Medulla oblongata (tissue), 1 donor: ENCODE results near the gene FYTTD1.

Source experiments
- DNase-seq: peaks from one replicate; pipeline ENCODE4 v3.0.0-alpha.2; 2015; ENCODE audit errors: extremely low spot score

FYTTD1 gene

GRCh38 chr3:197737749-197738462 is 11.8 kb upstream of the FYTTD1 start:
- DNase-seq: no peak

GRCh38 chr3:197742787-197743186 is 6.9 kb upstream of the FYTTD1 start:
- DNase-seq: no peak

GRCh38 chr3:197746209-197746608 is 3.5 kb upstream of the FYTTD1 start:
- DNase-seq: no peak

GRCh38 chr3:197746801-197747237 is 2.9 kb upstream of the FYTTD1 start:
- DNase-seq: peak; percentile 64

- DNase-seq: no peak
Observed at GRCh38 chr3:197748597-197749314, 927 bp upstream of the FYTTD1 start.

- peak; percentile 63 for DNase-seq
Observed at GRCh38 chr3:197749315-197749600, 425 bp upstream of the FYTTD1 start.

GRCh38 chr3:197750396-197750831 is 731 bp downstream of the FYTTD1 start:
- peak; percentile 71 for DNase-seq

- DNase-seq: peak; percentile 45
Observed at GRCh38 chr3:197750858-197751737, 1.4 kb downstream of the FYTTD1 start.

- no peak for DNase-seq
Observed at GRCh38 chr3:197752107-197752506, 2.4 kb downstream of the FYTTD1 start.

GRCh38 chr3:197753263-197753662 is 3.6 kb downstream of the FYTTD1 start:
- DNase-seq: no peak

GRCh38 chr3:197756704-197757103 is 7.0 kb downstream of the FYTTD1 start:
- DNase-seq: no peak

GRCh38 chr3:197758512-197758911 is 8.8 kb downstream of the FYTTD1 start:
- DNase-seq: no peak

- DNase-seq: no peak
Observed at GRCh38 chr3:197761784-197762183, 12.1 kb downstream of the FYTTD1 start.

GRCh38 chr3:197775317-197775716 is 25.6 kb downstream of the FYTTD1 start:
- no peak for DNase-seq

- no peak for DNase-seq
Observed at GRCh38 chr3:197782230-197782629, 32.5 kb downstream of the FYTTD1 start.

- no peak for DNase-seq
Observed at GRCh38 chr3:197784019-197784585, 34.4 kb downstream of the FYTTD1 start.

- no peak for DNase-seq
Observed at GRCh38 chr3:197787412-197787811, 37.7 kb downstream of the FYTTD1 start.

- DNase-seq: no peak
Observed at GRCh38 chr3:197789309-197789708, 39.6 kb downstream of the FYTTD1 start.

- DNase-seq: no peak
Observed at GRCh38 chr3:197790033-197790432, 40.4 kb downstream of the FYTTD1 start.

- DNase-seq: peak; percentile 82
Observed at GRCh38 chr3:197791113-197791891, 41.6 kb downstream of the FYTTD1 start, which contains the start of gene LRCH3. Gene LRCH3 (plus strand): TSS chr3:197791254. CDS start chr3:197791279, 25 bp downstream.
